SK-N-SH (cell line): ENCODE measurements around the gene RPL11. TPM values are rescaled to one million over a fixed set of nuclear protein-coding genes. Genes with fewer than 3 reads are reported as not detected.
A peak's percentile ranks its signal among the peaks of the same experiment; 100 is the strongest.

Experiments
- CTCF ChIA-PET: fragments of 300-600, 350-600 bp; formaldehyde crosslinking; extraction: SDS; loops from one replicate; lab custom pipeline; 2021; lab: Yijun Ruan, JAX
- POLR2A ChIA-PET: fragments of 350-600 bp; sonication (Branson Sonifier 250); formaldehyde crosslinking; extraction: SDS; loops from one replicate; lab custom pipeline; 2020; ENCODE audit warnings: antibody characterized with exemption, inconsistent platforms; lab: Yijun Ruan, JAX
- DNase-seq: peaks from one replicate; pipeline ENCODE4 v3.0.0; 2012
- H2AFZ ChIP-seq: fragments of 200-600 bp; sonication (generic); 2 replicates; pipeline ENCODE4 v1.8.1; 2016; ENCODE audit warnings: antibody characterized with exemption, mild to moderate bottlenecking, low read depth
- H3F3A ChIP-seq: fragments of 200-600 bp; sonication (generic); replicated peaks from 2 replicates; pipeline ENCODE3; 2016; ENCODE audit warnings: antibody characterized with exemption, mild to moderate bottlenecking; ENCODE audit not compliant: insufficient read depth
- H3K27ac ChIP-seq, 2 experiments: fragments of 200-500 bp in 1 of 2; fragments of 200-600 bp in 1 of 2; sonication (Bioruptor generic) in 1 of 2; sonication (generic), shearing (Covaris generic) in 1 of 2; 2 replicates each; pipeline versions ENCODE4 v1.5.1 to v1.6.1; 2014 to 2016; ENCODE audit warnings: low read depth in 2 of 2, inconsistent platforms in 1 of 2, low read length in 1 of 2, mild to moderate bottlenecking in 1 of 2, mixed read lengths in 1 of 2
- H3K27me3 ChIP-seq: fragments of 200-600 bp; sonication (generic), shearing (Covaris generic); 2 replicates; pipeline ENCODE4 v1.6.1; 2016; ENCODE audit warnings: mixed run types; ENCODE audit not compliant: insufficient read depth
- H3K36me3 ChIP-seq, 2 experiments: fragments of 200-500 bp in 1 of 2; fragments of 200-600 bp in 1 of 2; sonication (Bioruptor generic) in 1 of 2; sonication (generic) in 1 of 2; replicated peaks in 1 of 2; 2 replicates each; pipeline versions ENCODE3 to v1.5.1; 2014 to 2016; ENCODE audit warnings: low read length in 1 of 2, mild to moderate bottlenecking in 1 of 2; ENCODE audit not compliant: insufficient read depth in 2 of 2, control insufficient read depth in 1 of 2
- H3K4me1 ChIP-seq, 2 experiments: fragments of 200-500 bp in 1 of 2; fragments of 200-600 bp in 1 of 2; sonication (Bioruptor generic) in 1 of 2; sonication (generic), shearing (Covaris generic) in 1 of 2; 2 replicates each; pipeline versions ENCODE4 v1.5.1 to v1.6.1; 2014 to 2016; ENCODE audit warnings: low read depth in 1 of 2, low read length in 1 of 2, mixed run types in 1 of 2; ENCODE audit not compliant: insufficient read depth in 2 of 2, control insufficient read depth in 1 of 2
- H3K4me2 ChIP-seq: fragments of 200-600 bp; sonication (generic), shearing (Covaris generic); 2 replicates; pipeline ENCODE4 v1.6.1; 2017; ENCODE audit warnings: mixed run types
- H3K4me3 ChIP-seq, 2 experiments: fragments of 200-500 bp in 1 of 2; fragments of 200-600 bp in 1 of 2; sonication (Bioruptor generic) in 1 of 2; sonication (generic), shearing (Covaris generic) in 1 of 2; 2 replicates each; pipeline versions ENCODE4 v1.5.1 to v1.8.1; 2014 to 2016; ENCODE audit warnings: low read depth in 2 of 2, inconsistent platforms in 1 of 2, low read length in 1 of 2, mild to moderate bottlenecking in 1 of 2, mixed read lengths in 1 of 2, moderate library complexity in 1 of 2
- H3K79me2 ChIP-seq: fragments of 200-600 bp; sonication (generic); 2 replicates; pipeline ENCODE4 v1.8.1; 2017; ENCODE audit warnings: mild to moderate bottlenecking; ENCODE audit not compliant: insufficient read depth
- H3K9ac ChIP-seq: fragments of 200-600 bp; sonication (generic); 2 replicates; pipeline ENCODE4 v1.6.1; 2017; ENCODE audit warnings: mixed run types
- H3K9me2 ChIP-seq: fragments of 200-600 bp; sonication (generic); 2 replicates; pipeline ENCODE4 v1.6.1; 2017; ENCODE audit warnings: mixed run types
- H3K9me3 ChIP-seq: fragments of 200-600 bp; sonication (generic); 2 replicates; pipeline ENCODE4 v1.6.1; 2017; ENCODE audit warnings: mixed run types, mild to moderate bottlenecking, moderate library complexity
- H4K20me1 ChIP-seq: fragments of 200-600 bp; sonication (generic); 2 replicates; pipeline ENCODE4 v1.6.1; 2017; ENCODE audit warnings: mild to moderate bottlenecking, mixed run types; ENCODE audit not compliant: insufficient read depth
- CHD2 ChIP-seq: fragments of 150-350 bp; IDR thresholded peaks from 2 replicates; pipeline ENCODE4 v1.6.1; 2018; ENCODE audit warnings: low read length; ENCODE audit not compliant: partially characterized antibody
- FOSL2 ChIP-seq: IDR thresholded peaks from 2 replicates; pipeline ENCODE4 v1.4.0; 2012; ENCODE audit warnings: low read depth, mild to moderate bottlenecking, moderate library complexity, borderline replicate concordance
- MAX ChIP-seq: IDR thresholded peaks from 2 replicates; pipeline ENCODE4 v1.4.0; 2012; ENCODE audit warnings: low read depth
- MXI1 ChIP-seq: IDR thresholded peaks from 2 replicates; pipeline ENCODE4 v1.6.1; 2012; ENCODE audit warnings: mild to moderate bottlenecking, low read depth, low read length, improper control_type of control experiment
- RAD21 ChIP-seq: IDR thresholded peaks from 2 replicates; pipeline ENCODE4 v1.6.1; 2012; ENCODE audit warnings: mild to moderate bottlenecking, low read length
- RCOR1 ChIP-seq: fragments of 150-350 bp; IDR thresholded peaks from 2 replicates; pipeline ENCODE4 v1.6.1; 2017; ENCODE audit warnings: antibody characterized with exemption, low read length
- USF1 ChIP-seq: IDR thresholded peaks from 2 replicates; pipeline ENCODE4 v1.4.0; 2012; ENCODE audit warnings: low read depth, borderline replicate concordance
- YY1 ChIP-seq: IDR thresholded peaks from 2 replicates; pipeline ENCODE4 v1.4.0; 2012; ENCODE audit warnings: low read depth, mild to moderate bottlenecking
- ZBTB33 ChIP-seq: IDR thresholded peaks from 2 replicates; pipeline ENCODE4 v1.4.0; 2012; ENCODE audit warnings: low read depth, borderline replicate concordance
- WGBS: methylation state at CpG from one replicate; pipeline ENCODE4 v1.1.6; 2017; ENCODE audit warnings: low lambda C conversion rate; 5-methylcytosine and 5-hydroxymethylcytosine counted together
- polyA plus RNA-seq, 3 experiments: library from polyadenylated mRNA; depleted of rRNA; stranded (reverse); fragments of >200 nt; gene quantifications; 2 replicates each; pipeline ENCODE4 v1.2.3, GENCODE V29; 2012
- TF ChIP-seq, protein P1 (sequence below): fragments of 150-350 bp; IDR thresholded peaks from 2 replicates; pipeline ENCODE4 v1.6.1; 2017; ENCODE audit warnings: antibody characterized with exemption, low read length, low read depth, borderline replicate concordance
- TF ChIP-seq, protein P2 (sequence below): fragments of 150-350 bp; IDR thresholded peaks from 2 replicates; pipeline ENCODE4 v1.6.1; 2016; ENCODE audit warnings: mild to moderate bottlenecking, low read depth, low read length

The RPL11 gene
- polyA plus RNA-seq, 1 of the 3 experiments (the other 2 are of a cell fraction), result 2,255 TPM

DNA sequence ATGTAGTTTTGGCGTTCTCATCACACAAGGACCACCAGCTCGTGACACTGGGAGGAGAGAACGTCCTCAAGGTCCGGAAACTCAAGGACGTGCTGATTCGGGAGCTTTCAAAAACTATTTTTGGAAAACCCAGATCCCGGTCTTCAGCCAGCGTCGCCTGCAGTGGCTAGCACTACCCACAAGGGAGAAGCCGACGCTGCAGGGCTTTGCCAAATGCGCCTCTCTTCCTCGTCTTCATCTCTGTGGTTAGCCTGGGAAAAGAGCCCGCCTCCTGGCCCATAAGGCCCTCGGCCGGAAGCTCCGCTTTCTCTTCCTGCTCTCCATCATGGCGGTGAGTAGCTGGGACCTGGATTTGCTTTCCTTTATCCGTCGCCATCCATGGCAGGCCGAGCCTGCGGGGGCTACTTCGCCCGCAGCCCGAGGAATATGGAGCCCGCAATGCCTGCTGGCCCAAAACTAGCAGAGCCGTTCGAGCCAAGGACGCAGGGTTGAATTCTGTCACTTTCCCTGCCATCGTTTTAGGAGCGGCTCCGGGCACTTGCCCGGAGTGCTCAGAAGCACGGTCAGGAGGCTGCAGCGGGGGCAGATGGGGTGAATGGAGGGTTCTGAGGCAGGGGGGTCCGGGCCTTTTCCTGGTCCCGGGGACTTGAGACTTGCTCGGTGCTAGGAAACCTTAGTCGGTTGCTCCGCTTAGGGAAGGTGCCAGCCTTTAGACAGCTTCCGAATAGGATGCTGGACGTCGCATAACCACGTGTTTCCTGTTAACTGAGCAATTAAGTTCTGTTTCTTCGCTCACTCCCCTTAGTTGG, at the start of gene RPL11 (continued):
- TF ChIP-seq RAD21 (peak; percentile 35), CHD2 (peak; percentile 70), ZBTB33 (no peak), YY1 (peak; percentile 97)

GRCh38 chr1:23643736-23644554, 47.7 kb upstream of the RPL11 start:
- POLR2A ChIA-PET, result interaction anchor here (1.1 kb wide), 1 partner anchor 84 kb away, joined by 3 read pairs; no protein-coding TSS in a partner anchor
- Histone ChIP-seq H3K9me2 (no peaks in the 10 kb centered on the region), H3K9me3 (no peaks in the 10 kb centered on the region), H2AFZ (no peak overlapping the region), H3K9ac (no peak overlapping the region), H3K27me3 (no peaks in the 10 kb centered on the region), H3K27ac (no peak overlapping the region; a peak in 1 of 4 replicates), H3K4me1 (peaks cover 0 to 19% of the 10 kb centered on the region in 2 experiments; a peak in 1 of 4 replicates), H4K20me1 (no peaks in the 10 kb centered on the region), H3K79me2 (no peaks in the 10 kb centered on the region), H3K36me3 (no peaks in the 10 kb centered on the region)
- WGBS, result 53% methylated on average over 7 of the region's 7 CpGs
- TF ChIP-seq RCOR1, result no peak
- TF ChIP-seq MAX, result no peak
- TF ChIP-seq, protein P1, sequence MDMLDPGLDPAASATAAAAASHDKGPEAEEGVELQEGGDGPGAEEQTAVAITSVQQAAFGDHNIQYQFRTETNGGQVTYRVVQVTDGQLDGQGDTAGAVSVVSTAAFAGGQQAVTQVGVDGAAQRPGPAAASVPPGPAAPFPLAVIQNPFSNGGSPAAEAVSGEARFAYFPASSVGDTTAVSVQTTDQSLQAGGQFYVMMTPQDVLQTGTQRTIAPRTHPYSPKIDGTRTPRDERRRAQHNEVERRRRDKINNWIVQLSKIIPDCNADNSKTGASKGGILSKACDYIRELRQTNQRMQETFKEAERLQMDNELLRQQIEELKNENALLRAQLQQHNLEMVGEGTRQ, result no peak
- TF ChIP-seq, protein P2, sequence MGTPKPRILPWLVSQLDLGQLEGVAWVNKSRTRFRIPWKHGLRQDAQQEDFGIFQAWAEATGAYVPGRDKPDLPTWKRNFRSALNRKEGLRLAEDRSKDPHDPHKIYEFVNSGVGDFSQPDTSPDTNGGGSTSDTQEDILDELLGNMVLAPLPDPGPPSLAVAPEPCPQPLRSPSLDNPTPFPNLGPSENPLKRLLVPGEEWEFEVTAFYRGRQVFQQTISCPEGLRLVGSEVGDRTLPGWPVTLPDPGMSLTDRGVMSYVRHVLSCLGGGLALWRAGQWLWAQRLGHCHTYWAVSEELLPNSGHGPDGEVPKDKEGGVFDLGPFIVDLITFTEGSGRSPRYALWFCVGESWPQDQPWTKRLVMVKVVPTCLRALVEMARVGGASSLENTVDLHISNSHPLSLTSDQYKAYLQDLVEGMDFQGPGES, result no peak
- no peak for TF ChIP-seq MXI1
- no peak for TF ChIP-seq USF1
- no peak for TF ChIP-seq FOSL2
- TF ChIP-seq, all 33 proteins: peak for 0
- Histone ChIP-seq H3K4me3 (no peak overlapping the region), H3K4me2 (no peak overlapping the region), H3F3A (no peaks in the 10 kb centered on the region)
- DNase-seq, result no peak
- CTCF ChIA-PET, result interaction anchor here (0.9 to 11.3 kb wide), 9 partner anchors 8 to 147 kb away, joined by 3 to 128 read pairs (median 9); partner anchors contain the start of gene RPL11
